NT2/D1 (cell line): ENCODE measurements around the gene NPAS3.

ENCODE experiments used
- YY1 ChIP-seq: IDR thresholded peaks from 2 replicates; pipeline ENCODE4 v1.6.1; 2011; ENCODE audit not compliant: insufficient read length, insufficient read depth
- ZNF274 ChIP-seq: IDR thresholded peaks from 2 replicates; pipeline ENCODE4 v1.6.1; 2011; ENCODE audit warnings: mild to moderate bottlenecking, low read depth, low read length

DNA sequence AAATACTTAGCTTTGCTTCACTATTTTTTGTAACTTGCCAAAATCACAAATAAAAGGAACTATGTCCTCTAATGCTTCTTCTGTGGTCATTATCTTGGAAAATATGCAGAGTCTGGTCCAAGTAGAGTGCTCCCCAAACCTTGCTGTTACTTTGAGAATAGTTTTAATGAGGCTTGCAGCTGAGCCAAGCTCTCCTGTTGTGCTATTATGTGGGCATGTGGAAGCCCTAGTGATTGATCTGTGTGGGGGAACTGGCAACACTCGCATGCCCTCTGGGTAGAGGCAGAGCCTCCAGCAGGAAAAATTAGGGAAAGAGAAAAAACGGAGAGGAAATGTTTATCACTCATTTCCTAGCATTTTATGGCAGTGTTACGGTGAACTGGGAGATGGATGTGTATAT is 539.1 kb downstream of the NPAS3 start:
- TF ChIP-seq YY1: no peak
- TF ChIP-seq ZNF274: no peak
